A673 (cell line): ENCODE measurements around the gene LRBA. TPM values are rescaled to one million over a fixed set of nuclear protein-coding genes. Genes with fewer than 3 reads are reported as not detected.

Source experiments
- BruUV-seq: library from RNA; stranded (reverse); fragments of 400-500 nt; replicated peaks from 2 replicates; lab custom pipeline; 2021; lab: Mats Ljungman, UMichigan
- CTCF ChIA-PET: fragments of 300-600 bp; sonication (Branson Sonifier 250); formaldehyde crosslinking; loops from one replicate; lab custom pipeline; 2022; ENCODE audit warnings: antibody characterized with exemption; lab: Charles Lee
- POLR2A ChIA-PET: fragments of 300-600 bp; sonication (Branson Sonifier 250); formaldehyde crosslinking; loops from one replicate; lab custom pipeline; 2022; ENCODE audit warnings: antibody characterized with exemption; ENCODE audit not compliant: low non-redundant PET; lab: Charles Lee
- DNase-seq: peaks from one replicate; pipeline ENCODE4 v3.0.0-alpha.2; 2015; ENCODE audit warnings: low spot score
- H3K27ac ChIP-seq: fragments of 200-600 bp; sonication (generic); 2 replicates; pipeline ENCODE4 v1.5.1; 2016; ENCODE audit warnings: mixed run types, low read depth, mild to moderate bottlenecking, mixed read lengths, antibody characterized with exemption, low read length; ENCODE audit not compliant: poor library complexity, severe bottlenecking
- H3K27me3 ChIP-seq: fragments of 200-600 bp; sonication (generic); replicated peaks from 2 replicates; pipeline ENCODE4 v1.6.1; 2017; ENCODE audit warnings: mixed run types, low read depth, mild to moderate bottlenecking, mixed read lengths, antibody characterized with exemption, low read length; ENCODE audit not compliant: insufficient read depth, poor library complexity
- H3K36me3 ChIP-seq: fragments of 200-600 bp; sonication (generic); 2 replicates; pipeline ENCODE4 v1.6.1; 2016; ENCODE audit warnings: mixed run types, mild to moderate bottlenecking, mixed read lengths, antibody characterized with exemption, low read length; ENCODE audit not compliant: insufficient read depth, poor library complexity, severe bottlenecking
- H3K4me1 ChIP-seq: fragments of 200-600 bp; sonication (generic); 2 replicates; pipeline ENCODE4 v1.6.1; 2017; ENCODE audit warnings: mixed run types, mild to moderate bottlenecking, mixed read lengths, antibody characterized with exemption, low read length; ENCODE audit not compliant: insufficient read depth, poor library complexity, severe bottlenecking
- H3K4me3 ChIP-seq: fragments of 200-600 bp; sonication (generic); 2 replicates; pipeline ENCODE4 v1.5.1; 2016; ENCODE audit warnings: low read depth, mixed run types, mild to moderate bottlenecking, mixed read lengths, low read length; ENCODE audit not compliant: poor library complexity, severe bottlenecking
- H3K9me3 ChIP-seq: fragments of 200-600 bp; sonication (generic); 2 replicates; pipeline ENCODE4 v1.6.1; 2016; ENCODE audit warnings: mixed run types, low read depth, mild to moderate bottlenecking, mixed read lengths, antibody characterized with exemption, low read length; ENCODE audit not compliant: poor library complexity, severe bottlenecking
- EZH2 ChIP-seq: fragments of 200-600 bp; sonication (generic); IDR thresholded peaks from 2 replicates; pipeline ENCODE4 v1.6.1; 2017; ENCODE audit warnings: borderline replicate concordance, low read depth, mild to moderate bottlenecking, mixed read lengths, antibody characterized with exemption, low read length; ENCODE audit not compliant: poor library complexity, severe bottlenecking
- intact Hi-C: fragments of 100-400 bp; cut with micrococcal nuclease; formaldehyde crosslinking; loops from one replicate; pipeline ENCODE4 v1.10.0; 2022; ENCODE audit not compliant: unreplicated experiment
- total RNA-seq: library from RNA; stranded (reverse); gene quantifications from 2 replicates; pipeline ENCODE4 v1.2.3, GENCODE V29; 2021
- TF ChIP-seq, protein P1 (sequence below): fragments of 300-800, 200-600 bp; sonication (generic); conservative IDR thresholded peaks from 2 replicates; pipeline ENCODE4 v1.5.1; 2017; ENCODE audit warnings: low read depth, mild to moderate bottlenecking, antibody characterized with exemption, low read length, moderate library complexity, mixed read lengths

Gene LRBA
- total RNA-seq, 1 experiment from 2014 or later: 35.7 TPM

- H3K27ac ChIP-seq: no peak overlapping the region
- H3K36me3 ChIP-seq: peaks cover 4% of the 10 kb centered on the region
- TF ChIP-seq, protein P1, sequence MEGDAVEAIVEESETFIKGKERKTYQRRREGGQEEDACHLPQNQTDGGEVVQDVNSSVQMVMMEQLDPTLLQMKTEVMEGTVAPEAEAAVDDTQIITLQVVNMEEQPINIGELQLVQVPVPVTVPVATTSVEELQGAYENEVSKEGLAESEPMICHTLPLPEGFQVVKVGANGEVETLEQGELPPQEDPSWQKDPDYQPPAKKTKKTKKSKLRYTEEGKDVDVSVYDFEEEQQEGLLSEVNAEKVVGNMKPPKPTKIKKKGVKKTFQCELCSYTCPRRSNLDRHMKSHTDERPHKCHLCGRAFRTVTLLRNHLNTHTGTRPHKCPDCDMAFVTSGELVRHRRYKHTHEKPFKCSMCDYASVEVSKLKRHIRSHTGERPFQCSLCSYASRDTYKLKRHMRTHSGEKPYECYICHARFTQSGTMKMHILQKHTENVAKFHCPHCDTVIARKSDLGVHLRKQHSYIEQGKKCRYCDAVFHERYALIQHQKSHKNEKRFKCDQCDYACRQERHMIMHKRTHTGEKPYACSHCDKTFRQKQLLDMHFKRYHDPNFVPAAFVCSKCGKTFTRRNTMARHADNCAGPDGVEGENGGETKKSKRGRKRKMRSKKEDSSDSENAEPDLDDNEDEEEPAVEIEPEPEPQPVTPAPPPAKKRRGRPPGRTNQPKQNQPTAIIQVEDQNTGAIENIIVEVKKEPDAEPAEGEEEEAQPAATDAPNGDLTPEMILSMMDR: no peak
- no peak for TF ChIP-seq EZH2
- no peaks in the 10 kb centered on the region for H3K4me1 ChIP-seq
- no TSS peak for BruUV-seq
- H3K4me3 ChIP-seq: no peak overlapping the region
- CTCF ChIA-PET: no interaction called here
- intact Hi-C loops: no loop called here
- POLR2A ChIA-PET: no interaction called here
- DNase-seq: no peak
- H3K9me3 ChIP-seq: no peaks in the 10 kb centered on the region
- no peaks in the 10 kb centered on the region for H3K27me3 ChIP-seq
Measured at GRCh38 chr4:150826306-150826705, 188.8 kb downstream of the LRBA start.

DNA sequence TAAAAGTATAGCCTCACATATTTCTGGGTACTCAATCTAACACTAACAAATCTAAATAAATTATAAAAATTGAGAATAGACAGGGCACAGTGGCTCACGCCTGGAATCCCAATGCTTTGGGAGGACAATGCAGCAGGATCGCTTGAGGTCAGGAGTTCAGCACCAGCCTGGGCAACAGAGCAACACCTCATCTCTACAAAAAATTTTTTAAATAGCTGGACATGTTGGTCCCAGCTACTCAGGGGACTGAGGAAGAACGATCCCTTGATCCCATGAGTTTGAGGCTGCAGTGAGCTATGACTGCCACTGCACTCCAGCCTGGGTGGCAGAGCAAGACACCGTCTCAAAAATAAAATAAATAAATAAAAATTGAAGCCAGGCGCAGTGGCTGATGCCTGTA is 192.7 kb downstream of the LRBA start:
- H3K9me3 ChIP-seq: no peaks in the 10 kb centered on the region
- TF ChIP-seq EZH2: no peak
- TF ChIP-seq, protein P1: no peak
- H3K27ac ChIP-seq: no peak overlapping the region
- H3K4me3 ChIP-seq: no peak overlapping the region
- intact Hi-C loops: no loop called here
- no peak for DNase-seq
- no peaks in the 10 kb centered on the region for H3K36me3 ChIP-seq
- ChIA-PET CTCF (no interaction called here), POLR2A (interaction anchor here (0.6 kb wide), 1 partner anchor 77 kb away, joined by 3 read pairs; no protein-coding TSS in a partner anchor)
- BruUV-seq: no TSS peak
- H3K4me1 ChIP-seq: peaks cover 4% of the 10 kb centered on the region
- no peaks in the 10 kb centered on the region for H3K27me3 ChIP-seq

DNA sequence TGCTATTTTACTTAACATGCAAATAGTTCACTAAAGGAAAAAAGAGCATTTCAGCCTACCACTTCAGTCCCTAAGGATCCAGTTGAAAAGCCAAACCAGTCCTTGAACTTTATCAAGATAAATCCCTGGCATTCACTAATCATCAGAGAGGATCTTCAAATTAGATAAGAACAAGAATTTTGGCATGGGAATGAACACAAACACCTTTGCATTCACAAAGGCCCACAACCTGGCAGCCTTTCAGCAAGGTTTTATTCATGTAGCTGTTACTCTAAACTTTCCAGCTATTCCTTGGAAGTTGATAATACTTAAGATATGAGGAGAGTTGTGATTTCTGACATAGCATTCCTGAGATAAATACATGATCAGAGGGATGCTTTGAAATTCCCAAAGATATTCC is 193.4 kb downstream of the LRBA start:
- H3K36me3 ChIP-seq: peaks cover 4% of the 10 kb centered on the region
- peaks cover 4% of the 10 kb centered on the region for H3K9me3 ChIP-seq
- POLR2A ChIA-PET: no interaction called here
- no peak for TF ChIP-seq EZH2
- TF ChIP-seq, protein P1: no peak
- DNase-seq: no peak
- no peaks in the 10 kb centered on the region for H3K27me3 ChIP-seq
- no TSS peak for BruUV-seq
- intact Hi-C loops: no loop called here
- CTCF ChIA-PET: no interaction called here
- H3K4me3 ChIP-seq: no peak overlapping the region
- peaks cover 4% of the 10 kb centered on the region for H3K4me1 ChIP-seq
- no peak overlapping the region for H3K27ac ChIP-seq
